Measurements from ENCODE around the gene SKI.

DNA sequence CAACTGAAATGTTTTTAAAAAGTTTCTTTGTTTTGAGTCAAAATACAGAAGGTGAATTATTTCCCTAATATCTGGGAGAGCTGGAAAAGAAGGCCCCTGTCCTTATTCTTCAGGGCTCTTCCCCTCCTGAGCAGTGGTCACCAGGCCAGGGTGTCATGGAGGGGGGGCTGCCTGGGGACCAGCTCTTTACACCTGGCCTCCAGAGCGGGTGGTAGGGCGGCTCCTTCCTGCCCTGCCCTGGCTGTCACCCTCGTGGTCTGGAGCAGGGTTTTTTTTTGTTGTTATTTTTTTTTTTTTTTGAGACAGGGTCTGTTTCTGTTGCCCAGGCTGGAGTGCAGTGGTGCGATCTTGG is 6.6 kb downstream of the SKI start:
- TF ChIP-seq, protein P1, sequence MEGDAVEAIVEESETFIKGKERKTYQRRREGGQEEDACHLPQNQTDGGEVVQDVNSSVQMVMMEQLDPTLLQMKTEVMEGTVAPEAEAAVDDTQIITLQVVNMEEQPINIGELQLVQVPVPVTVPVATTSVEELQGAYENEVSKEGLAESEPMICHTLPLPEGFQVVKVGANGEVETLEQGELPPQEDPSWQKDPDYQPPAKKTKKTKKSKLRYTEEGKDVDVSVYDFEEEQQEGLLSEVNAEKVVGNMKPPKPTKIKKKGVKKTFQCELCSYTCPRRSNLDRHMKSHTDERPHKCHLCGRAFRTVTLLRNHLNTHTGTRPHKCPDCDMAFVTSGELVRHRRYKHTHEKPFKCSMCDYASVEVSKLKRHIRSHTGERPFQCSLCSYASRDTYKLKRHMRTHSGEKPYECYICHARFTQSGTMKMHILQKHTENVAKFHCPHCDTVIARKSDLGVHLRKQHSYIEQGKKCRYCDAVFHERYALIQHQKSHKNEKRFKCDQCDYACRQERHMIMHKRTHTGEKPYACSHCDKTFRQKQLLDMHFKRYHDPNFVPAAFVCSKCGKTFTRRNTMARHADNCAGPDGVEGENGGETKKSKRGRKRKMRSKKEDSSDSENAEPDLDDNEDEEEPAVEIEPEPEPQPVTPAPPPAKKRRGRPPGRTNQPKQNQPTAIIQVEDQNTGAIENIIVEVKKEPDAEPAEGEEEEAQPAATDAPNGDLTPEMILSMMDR (IDR thresholded peaks at IDR 0.05) = no peak
- TF ChIP-seq POLR2A (IDR thresholded peaks at IDR 0.05) (no peak), POLR2AphosphoS5 (IDR thresholded peaks at IDR 0.05; ENCODE audit: insufficient read depth in 1 of 2, low read depth in 1 of 2) (peak in 1 of 2 donors; percentile 68)
